GM18505 (cell line): ENCODE results near the gene GUCA2A.

Experiments
- ATAC-seq: cut with Tn5 transposase; IDR thresholded peaks from one replicate; pipeline ENCODE4 v1.9.1; 2021; ENCODE audit not compliant: unreplicated experiment
- POLR2A ChIP-seq: IDR thresholded peaks from 4 replicates; pipeline ENCODE4 v1.6.1; 2011; ENCODE audit warnings: borderline replicate concordance; ENCODE audit not compliant: insufficient read depth, insufficient read length; ENCODE audit errors: extremely low read depth

Gene GUCA2A

DNA sequence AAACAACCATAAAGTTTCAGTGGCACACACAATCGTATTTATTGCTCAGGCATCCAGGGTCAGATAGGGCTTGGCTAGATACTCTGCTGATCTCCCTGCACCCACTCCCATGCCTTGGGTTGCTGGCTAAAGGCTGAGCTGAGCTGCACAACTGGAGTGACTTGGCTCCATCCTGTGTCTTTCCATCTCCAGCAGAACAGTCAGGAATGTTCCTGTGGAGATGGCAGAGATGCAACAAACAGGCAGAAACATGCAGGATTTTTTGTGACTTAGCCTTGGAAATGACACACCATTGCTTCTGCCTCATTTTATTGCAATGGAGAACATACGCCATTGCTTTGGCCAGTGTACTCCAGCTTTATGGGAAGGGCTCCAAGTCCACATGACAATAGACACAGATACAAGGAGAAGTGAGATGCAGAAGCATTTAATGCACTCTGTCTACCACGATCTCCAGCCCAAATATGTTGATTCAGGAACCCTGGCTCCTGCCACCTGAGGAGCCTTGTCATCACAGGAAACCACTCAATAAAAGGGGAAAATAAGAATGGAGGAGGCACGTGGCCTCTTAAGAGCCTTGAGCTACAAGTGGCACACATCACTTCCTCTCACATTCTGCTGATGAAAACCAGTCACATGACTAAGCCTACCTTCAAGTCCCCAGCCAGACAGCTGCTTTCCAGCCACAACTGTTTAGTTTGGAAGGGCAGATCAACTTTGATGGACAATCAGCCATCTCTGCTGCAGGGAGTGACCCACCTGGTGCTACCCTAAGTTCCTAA, 21.5 kb downstream of the GUCA2A start:
- no peak for ATAC-seq

DNA sequence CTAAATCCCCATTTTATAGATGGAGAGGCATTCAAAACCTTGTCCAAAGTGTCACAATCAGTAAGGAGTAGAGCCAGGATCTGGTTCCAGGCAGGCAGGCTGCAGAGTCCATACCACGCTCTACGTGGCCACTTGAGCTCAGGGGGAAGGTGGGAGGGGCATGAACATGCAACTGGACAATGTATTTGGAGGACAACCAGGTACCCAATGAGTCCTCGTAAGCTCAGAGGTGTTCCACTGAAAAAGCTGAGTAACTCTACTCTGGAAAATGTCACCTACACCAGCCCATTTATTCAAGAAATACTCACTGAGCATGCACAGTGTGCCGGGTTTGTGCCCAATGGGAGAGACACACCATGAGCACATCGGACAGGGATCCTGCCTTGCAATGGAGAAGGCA, 22.6 kb downstream of the GUCA2A start:
- no peak for TF ChIP-seq POLR2A
- no peak for ATAC-seq

More for the DNA sequence above, 21.5 kb downstream of the GUCA2A start:
- no peak for TF ChIP-seq POLR2A

DNA sequence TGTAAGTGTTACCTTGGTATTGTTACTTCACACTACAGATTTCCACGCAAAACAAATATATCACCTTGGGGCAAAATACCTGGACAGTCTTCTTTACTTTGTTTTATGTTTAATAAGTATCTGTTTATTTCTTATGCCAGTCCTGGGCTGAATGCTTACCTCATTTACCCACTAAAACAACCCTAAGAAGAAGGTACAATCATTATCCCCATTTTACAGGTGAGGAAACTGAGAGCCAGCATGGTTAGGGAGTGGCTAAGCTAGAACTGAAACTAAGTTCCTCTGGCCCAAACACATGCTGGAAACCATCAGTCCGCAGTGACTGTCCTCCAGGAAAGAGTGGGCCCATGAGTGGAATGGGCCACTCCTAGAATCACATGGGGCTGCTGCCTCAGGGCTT, 24.4 kb downstream of the GUCA2A start:
- ATAC-seq: no peak

DNA sequence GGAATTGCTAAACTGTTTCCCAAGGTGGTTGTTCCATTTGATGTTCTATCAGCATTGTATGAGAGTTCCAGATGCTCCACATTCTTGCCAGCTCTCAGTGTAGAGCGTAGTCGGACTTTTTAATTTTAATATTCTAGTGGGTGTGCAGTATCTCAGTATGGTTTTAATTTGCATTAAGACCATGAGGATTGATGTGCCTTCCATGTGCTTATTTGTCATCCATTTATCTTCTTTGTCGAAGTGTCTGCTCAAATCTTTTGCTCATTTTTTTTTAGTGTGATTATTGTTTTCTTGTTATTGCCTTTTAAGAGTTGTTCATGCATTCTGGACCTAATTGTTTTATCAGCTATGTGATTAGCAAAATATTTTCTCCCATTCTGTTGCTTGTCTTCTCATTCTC, 25.1 kb downstream of the GUCA2A start:
- ATAC-seq: no peak
- TF ChIP-seq POLR2A: no peak

More for the DNA sequence above, 24.4 kb downstream of the GUCA2A start:
- no peak for TF ChIP-seq POLR2A

DNA sequence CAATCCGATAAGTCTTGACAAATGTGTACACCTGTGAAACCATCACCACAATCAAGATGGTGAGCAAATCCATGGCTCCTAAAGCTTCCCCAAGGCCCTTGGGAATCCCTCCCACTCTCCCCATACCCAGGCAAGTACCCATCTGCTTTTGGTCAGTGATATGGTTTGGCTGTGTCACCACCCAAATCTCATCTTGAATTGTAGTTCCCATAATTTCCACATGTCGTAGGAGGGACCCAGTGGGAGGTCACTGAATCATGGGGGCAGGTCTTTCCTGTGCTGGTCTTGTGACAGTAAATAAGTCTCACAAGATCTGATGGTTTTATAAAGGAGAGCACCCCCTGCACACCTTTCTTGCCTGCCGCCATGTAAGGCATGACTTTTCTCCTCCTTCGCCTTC, 26.0 kb downstream of the GUCA2A start:
- ATAC-seq: no peak
- TF ChIP-seq POLR2A: no peak

DNA sequence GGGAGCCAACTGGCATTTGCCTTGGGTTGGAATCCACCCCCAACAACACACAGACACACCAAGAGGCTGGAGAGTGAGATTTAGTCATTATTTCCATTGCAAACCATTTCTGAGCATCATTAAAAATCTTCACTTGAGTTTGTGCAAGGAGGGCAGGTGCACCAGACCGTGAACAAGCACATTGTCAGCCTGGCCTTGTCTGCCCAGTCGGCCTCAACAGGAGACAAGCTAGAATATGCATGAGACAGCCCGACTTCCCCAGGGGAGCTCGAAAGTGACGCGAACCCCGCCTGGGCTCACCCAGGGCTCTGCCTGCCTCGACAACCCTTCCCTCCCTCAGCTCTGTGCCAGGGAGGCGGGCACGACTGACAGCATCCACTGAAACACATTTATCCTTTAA, 26.8 kb downstream of the GUCA2A start:
- TF ChIP-seq POLR2A: no peak
- no peak for ATAC-seq

DNA sequence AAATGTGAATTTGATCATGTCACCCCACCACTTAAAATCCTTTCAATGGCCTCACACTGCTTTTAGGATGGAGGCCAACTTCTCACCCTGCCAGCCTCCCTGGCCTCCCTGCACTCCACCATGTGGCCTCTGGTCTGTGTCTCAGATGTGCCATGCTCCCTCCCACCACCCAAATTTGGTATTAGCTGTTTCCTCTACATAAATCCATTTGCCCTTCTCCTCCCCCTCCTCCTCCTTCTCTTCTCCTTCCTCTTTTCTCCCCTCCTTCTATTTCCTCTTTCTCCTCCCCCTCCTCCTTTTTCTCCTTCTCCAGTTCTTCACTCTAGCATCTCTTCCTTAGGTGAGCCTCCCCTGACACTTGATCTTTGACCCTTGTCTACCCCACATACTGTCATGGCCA, 28.1 kb downstream of the GUCA2A start:
- TF ChIP-seq POLR2A: no peak
- ATAC-seq: no peak

DNA sequence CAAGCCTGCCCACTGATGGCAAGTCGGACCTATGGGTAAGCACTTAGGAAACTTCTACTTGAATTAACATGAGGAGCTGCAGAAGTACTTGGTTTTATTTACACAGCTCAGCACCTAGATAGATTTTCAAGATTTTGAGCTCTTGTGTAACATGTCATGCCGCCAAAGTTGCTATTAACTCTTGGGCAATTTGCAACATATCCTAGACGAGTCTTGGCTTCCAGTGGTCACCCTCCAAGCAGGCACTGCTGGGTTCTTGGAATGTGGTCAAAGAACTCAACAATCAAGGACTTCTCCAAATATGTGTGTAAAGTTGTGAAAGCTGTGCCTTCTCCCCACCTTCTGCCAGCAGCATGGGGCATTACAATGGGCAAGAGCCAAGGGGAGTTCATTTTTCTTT, 29.1 kb downstream of the GUCA2A start:
- no peak for ATAC-seq
- TF ChIP-seq POLR2A: no peak

DNA sequence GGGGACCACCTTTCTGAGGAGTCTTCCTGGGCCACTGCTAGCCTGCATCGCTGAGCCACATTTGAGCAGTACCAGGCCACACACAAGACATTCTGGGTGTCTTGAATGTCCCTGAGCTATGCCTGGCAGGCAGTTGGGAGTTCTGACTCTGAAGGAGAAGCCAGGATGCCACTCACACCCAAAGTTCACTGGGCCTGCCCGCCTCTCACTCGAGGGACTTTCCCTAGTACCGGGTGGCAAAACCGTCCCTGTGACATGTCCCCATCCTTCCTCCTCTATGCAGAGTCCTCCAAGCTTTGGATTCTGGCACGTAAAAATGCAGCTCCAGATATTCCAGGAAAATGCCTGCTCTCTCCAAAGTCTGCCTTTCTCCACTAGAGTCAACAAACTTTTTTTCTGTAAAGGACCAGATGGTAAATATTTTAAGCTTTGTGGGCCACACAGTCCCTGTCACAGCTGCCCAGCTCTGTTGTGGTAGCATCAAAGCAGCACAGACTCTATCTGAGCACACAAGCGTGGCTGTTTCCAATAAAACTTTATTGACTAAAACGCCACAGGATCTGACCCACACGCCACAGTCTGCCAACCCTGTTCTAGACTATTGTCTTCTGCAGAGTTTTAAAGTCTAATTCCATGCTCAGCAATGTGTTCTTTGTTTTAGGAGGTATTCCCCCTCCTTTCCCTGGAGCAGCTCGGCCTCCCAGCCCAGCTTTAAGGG, 30.6 kb downstream of the GUCA2A start:
- TF ChIP-seq POLR2A: no peak
- ATAC-seq: no peak

DNA sequence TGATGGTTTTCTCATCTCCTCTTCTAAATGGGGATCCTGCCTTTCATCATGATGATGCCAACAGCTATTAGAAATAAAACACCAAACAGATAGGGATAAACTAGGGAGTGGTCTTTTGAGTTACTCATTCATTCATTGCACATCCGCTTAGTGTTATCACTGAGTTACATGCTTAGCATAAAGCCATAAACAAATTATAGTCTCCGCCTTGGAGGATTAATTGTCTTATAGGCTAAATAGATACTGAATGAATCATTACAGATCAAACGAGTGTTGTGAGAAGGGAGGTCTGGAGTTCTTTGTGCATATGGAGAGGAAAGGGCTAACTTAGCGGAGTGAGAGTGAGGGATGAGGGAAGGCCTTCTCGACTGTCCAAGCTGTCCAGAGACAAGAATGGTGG, 31.2 kb downstream of the GUCA2A start:
- no peak for TF ChIP-seq POLR2A
- no peak for ATAC-seq

DNA sequence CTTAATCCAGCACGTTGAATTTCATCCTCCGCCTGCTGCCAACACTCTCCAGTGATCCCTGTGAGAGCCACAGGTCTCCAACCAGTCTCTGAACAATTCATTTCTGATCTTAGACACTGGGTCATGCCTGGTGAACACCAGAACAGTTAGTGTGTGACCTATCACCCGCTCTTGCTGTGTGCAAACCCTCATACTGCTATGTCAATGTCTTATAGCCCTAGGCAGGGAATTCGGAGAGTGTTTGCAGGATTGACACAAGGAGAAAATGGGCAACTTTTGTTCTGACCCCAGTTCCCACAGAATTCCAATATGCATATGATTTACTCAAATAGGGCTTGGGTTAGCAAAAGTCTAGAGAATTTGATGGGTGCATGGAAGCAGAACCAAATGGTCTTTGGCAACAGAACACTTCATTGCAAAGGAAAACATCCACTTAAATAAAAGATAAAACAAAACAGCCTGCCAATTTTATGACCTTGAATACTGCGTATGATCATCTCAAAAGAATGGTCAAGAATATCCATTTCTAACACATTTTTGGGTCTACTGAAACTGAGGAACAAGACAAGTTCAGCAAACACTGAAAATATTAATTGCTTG, 34.4 kb downstream of the GUCA2A start:
- ATAC-seq: no peak
- TF ChIP-seq POLR2A: no peak

DNA sequence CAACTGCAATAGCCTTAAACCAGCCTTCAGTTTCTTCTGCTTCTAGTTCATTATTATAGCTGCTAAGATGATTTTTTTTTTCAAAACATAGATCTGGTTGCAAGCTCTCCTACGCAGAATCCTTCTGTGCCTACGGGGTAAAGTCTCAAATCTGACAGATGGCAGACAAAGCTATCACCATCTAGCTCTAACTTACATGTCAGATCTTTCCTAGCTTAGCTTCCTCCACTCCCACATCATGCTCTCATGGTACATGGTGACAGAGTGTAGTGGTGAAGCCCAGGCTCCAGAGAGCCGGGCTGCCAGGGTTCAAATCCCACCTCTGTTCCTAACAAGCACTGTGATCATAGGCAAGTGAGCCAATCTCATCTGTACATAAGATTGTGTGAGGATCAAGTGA, 35.6 kb downstream of the GUCA2A start:
- no peak for TF ChIP-seq POLR2A
- no peak for ATAC-seq

DNA sequence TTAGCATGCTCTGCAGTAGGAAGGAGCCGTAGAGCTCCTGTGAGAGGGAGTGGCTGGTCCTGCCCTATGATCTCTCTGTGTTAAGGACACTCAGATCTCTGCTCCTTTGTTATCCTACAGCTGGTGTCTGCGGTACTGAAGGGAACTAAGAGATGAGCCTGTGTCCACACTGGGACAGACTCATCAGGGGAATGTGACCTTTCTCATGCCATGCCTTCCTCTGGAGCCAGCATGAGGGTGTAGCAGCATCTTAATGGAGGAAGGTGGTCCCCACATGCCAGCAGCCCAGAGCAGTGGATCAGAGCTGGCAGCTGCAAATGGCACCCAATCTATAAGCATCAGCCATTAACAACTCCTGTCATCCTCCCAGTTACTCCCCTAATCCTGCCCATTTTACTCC, 36.0 kb downstream of the GUCA2A start:
- TF ChIP-seq POLR2A: no peak
- ATAC-seq: no peak

DNA sequence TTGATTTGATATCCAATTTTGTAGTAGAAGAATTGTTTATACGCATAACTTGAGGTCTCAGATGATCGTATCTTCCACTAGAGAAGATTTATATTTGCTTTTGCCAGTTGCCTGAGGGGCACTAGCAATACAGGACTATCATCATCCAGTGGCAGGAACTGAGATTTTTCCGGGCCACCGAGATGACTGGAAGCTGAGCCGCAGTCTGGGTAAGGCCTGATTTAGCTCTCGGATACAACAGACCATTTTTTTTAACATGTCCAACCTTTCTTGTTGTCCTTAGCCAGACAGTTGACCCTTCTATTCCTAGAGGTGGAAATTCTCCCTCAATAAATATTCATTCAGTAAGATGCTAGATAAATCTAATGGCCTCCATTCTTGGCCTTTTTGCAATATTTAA, 36.8 kb downstream of the GUCA2A start:
- TF ChIP-seq POLR2A: no peak
- no peak for ATAC-seq

DNA sequence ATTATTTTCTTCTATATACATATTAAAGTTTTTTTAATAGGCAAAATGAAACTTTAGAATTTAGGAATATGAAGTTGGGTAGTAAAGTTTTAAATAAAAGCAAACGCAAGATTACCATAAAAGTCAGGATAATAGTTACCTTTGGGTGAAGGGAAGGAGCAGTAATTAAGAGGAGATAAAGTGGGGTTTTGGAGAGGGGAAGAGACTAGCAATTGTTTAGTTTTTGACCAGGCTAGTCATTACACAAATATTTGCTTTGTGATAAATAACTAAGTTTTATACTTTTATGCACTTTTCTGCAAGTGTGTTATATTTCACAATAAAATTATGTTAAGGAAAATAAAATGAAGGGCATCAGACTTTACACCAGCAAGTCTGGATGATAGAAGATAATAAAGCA, 39.0 kb downstream of the GUCA2A start:
- no peak for TF ChIP-seq POLR2A
- no peak for ATAC-seq

DNA sequence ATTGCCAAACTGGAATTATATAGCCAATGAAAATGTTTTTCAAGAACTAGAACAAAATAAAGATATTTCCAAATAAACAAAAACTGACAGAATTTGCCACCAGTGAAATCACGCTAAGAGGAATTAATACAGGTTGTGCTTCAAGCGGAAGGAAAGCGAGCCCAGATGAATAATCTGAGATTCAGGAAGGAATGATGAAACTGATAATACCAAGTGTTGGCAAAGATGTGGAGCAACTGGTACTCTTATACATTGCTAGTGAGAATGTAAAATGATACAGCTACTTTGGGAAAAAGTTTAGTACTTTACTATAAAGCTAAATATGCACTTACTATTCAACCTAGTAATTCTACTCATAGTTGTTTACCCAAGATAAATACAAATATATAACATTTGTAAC, 42.1 kb downstream of the GUCA2A start:
- no peak for TF ChIP-seq POLR2A
- ATAC-seq: no peak
